Upper lobe of left lung (tissue), 6 donors: ENCODE data around the gene TMC6. TPM values are rescaled to one million over a fixed set of nuclear protein-coding genes. Genes with fewer than 3 reads are reported as not detected.

Experiments
- ATAC-seq, 2 donors: fragments of 200-7000 bp; cut with Tn5 transposase; one replicate each; pipeline ENCODE4 v1.9.1; 2022; ENCODE audit warnings: mild to moderate bottlenecking in 2 of 2, moderate library complexity in 2 of 2; ENCODE audit not compliant: low FRiP score in 2 of 2
- DNase-seq, 2 donors: peaks; one replicate each; pipeline ENCODE4 v3.0.0-alpha.2; 2019 to 2020
- H3K27ac ChIP-seq, 4 donors: fragments of 200-600 bp; sonication (generic); one replicate each; pipeline ENCODE4 v1.5.1; 2016 to 2019
- H3K27me3 ChIP-seq, 4 donors: fragments of 200-600 bp; sonication (generic); one replicate each; pipeline ENCODE4 v1.5.1; 2017 to 2019
- H3K36me3 ChIP-seq, 4 donors: fragments of 200-600 bp; sonication (generic); one replicate each; pipeline ENCODE4 v1.5.1; 2016 to 2019
- H3K4me1 ChIP-seq, 4 donors: fragments of 200-600 bp; sonication (generic); one replicate each; pipeline ENCODE4 v1.5.1; 2018 to 2019
- H3K4me3 ChIP-seq, 4 donors: fragments of 200-600 bp; sonication (generic); one replicate each; pipeline ENCODE4 v1.5.1; 2017 to 2019; ENCODE audit warnings: mild to moderate bottlenecking in 2 of 4, moderate library complexity in 1 of 4
- H3K9me3 ChIP-seq, 4 donors: fragments of 200-600 bp; sonication (generic); one replicate each; pipeline ENCODE4 v1.5.1; 2018 to 2019
- EP300 ChIP-seq, 4 donors: sonication (generic); formaldehyde crosslinking; IDR thresholded peaks; one replicate each; pipeline ENCODE4 v1.5.1; 2017; ENCODE audit warnings: antibody characterized with exemption in 4 of 4, control low read depth in 2 of 4
- POLR2A ChIP-seq, 4 donors: fragments of 450-650 bp; IDR thresholded peaks; one replicate each; pipeline ENCODE4 v1.5.1; 2016 to 2017; ENCODE audit warnings: antibody characterized with exemption in 4 of 4, mild to moderate bottlenecking in 2 of 4
- POLR2AphosphoS5 ChIP-seq, 2 donors: sonication (generic); formaldehyde crosslinking; IDR thresholded peaks; one replicate each; pipeline ENCODE4 v1.5.1; 2017; ENCODE audit warnings: antibody characterized with exemption in 2 of 2
- WGBS, 2 donors: methylation state at CpG; one replicate each; pipeline ENCODE4 v1.1.5; 2017 to 2018; 5-methylcytosine and 5-hydroxymethylcytosine counted together
- total RNA-seq, 6 donors: library from RNA; depleted of rRNA in 4 of 6; stranded (reverse); fragments of >200 nt in 4 of 6; gene quantifications; one replicate each; pipeline versions ENCODE4 v1.1.0 to v1.2.1, GENCODE V29; 2016 to 2021
- TF ChIP-seq, protein P1 (sequence below), 6 experiments: fragments of 450-650 bp in 4 of 6; fragments of 200-600 bp in 2 of 6; sonication (generic) in 2 of 6; IDR thresholded peaks; one replicate each; pipeline ENCODE4 v1.5.1; 2016 to 2019; ENCODE audit warnings: antibody characterized with exemption in 6 of 6
- donor health status: DM: no; HTN: no; CAD: no; lungs with moderate emphysema.
- donor health status: DM: no; HTN: yes; CAD: no; lungs with severe emphysema.

TMC6 gene
- total RNA-seq, 6 donors from 2014 or later = 51.4 to 216 (median 195) TPM

DNA sequence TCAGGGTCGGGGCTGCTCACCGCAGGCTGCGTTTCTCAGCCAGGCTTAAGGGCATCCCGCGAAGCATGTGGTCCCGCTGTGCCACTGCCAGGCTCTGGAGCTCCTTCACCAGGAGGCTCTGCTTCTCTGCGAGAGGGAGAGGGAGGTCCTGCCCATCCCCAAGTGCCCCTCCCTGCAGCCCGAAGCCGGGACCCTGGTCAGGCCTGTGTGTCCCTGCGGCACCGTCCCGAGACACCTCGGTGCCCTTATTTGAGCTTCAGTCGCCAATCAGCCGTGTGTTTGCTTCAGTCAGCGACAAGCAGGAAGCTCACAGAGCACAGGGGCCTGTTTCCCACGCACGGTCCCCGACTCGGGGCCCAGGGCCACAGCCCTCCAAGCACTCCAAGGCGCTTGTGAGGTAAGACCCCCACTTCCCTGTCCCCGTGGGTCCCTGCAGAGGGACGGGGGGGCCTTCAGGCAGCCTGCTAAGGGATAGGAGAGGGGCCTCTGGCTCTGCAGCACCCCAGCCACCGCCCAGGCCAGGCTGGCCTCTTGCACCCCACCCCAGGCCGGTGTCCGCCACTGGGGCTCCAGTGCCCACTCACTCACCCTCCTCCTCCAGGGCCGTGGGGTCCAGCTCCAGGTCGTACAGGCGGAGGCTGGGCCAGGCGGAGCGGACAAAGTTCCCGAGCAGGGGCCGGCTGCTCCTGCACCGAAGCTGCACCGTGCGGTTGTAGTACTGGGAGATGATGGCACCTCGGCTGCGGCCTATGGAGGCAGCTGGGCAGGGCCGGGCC, 3.2 kb downstream of the TMC6 start:
- Histone ChIP-seq H3K36me3 (peaks cover 17 to 59% (median 54%) of the 10 kb centered on the region in 4 donors), H3K4me1 (peaks cover 42 to 75% (median 64%) of the 10 kb centered on the region in 4 donors), H3K9me3 (no peaks in the 10 kb centered on the region), H3K4me3 (peak overlapping the region in 1 of 4 donors; percentile 5), H3K27me3 (no peaks in the 10 kb centered on the region), H3K27ac (peak overlapping the region; percentile 88 to 96 (median 90))
- DNase-seq (peak in 1 of 2 donors; percentile 73), ATAC-seq (no peak)
- TF ChIP-seq, protein P1, sequence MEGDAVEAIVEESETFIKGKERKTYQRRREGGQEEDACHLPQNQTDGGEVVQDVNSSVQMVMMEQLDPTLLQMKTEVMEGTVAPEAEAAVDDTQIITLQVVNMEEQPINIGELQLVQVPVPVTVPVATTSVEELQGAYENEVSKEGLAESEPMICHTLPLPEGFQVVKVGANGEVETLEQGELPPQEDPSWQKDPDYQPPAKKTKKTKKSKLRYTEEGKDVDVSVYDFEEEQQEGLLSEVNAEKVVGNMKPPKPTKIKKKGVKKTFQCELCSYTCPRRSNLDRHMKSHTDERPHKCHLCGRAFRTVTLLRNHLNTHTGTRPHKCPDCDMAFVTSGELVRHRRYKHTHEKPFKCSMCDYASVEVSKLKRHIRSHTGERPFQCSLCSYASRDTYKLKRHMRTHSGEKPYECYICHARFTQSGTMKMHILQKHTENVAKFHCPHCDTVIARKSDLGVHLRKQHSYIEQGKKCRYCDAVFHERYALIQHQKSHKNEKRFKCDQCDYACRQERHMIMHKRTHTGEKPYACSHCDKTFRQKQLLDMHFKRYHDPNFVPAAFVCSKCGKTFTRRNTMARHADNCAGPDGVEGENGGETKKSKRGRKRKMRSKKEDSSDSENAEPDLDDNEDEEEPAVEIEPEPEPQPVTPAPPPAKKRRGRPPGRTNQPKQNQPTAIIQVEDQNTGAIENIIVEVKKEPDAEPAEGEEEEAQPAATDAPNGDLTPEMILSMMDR (IDR thresholded peaks at IDR 0.05) = no peak
- TF ChIP-seq EP300 (IDR thresholded peaks at IDR 0.05) (no peak), POLR2A (IDR thresholded peaks at IDR 0.05) (no peak), POLR2AphosphoS5 (IDR thresholded peaks at IDR 0.05) (no peak)
- WGBS, 2 donors = 74 to 87% methylated on average over 3 to 30 of the region's 39 CpGs

DNA sequence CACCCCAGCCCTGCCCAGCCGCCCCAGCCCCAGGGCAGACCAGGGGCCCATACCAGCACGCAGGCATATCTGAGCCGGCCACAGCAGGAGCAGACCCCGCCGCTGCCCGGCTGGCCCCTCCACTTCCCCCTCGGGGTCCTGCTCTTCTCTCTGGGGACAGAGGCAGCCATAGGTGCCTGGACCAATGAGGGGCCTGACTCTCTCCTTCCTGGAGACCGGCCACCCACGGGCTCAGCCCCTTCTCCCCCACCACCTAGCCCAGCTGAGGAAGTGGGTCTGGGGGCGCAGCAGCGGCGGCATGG, 3.8 kb downstream of the TMC6 start:
- Histone ChIP-seq H3K4me3 (no peak overlapping the region), H3K4me1 (peaks cover 37 to 70% (median 59%) of the 10 kb centered on the region in 4 donors), H3K9me3 (no peaks in the 10 kb centered on the region), H3K27me3 (no peaks in the 10 kb centered on the region), H3K36me3 (peaks cover 17 to 61% (median 56%) of the 10 kb centered on the region in 4 donors), H3K27ac (peak overlapping the region in 3 of 4 donors; percentile 60 to 88 (median 88))
- TF ChIP-seq POLR2A (IDR thresholded peaks at IDR 0.05) = no peak
- TF ChIP-seq, protein P1 (IDR thresholded peaks at IDR 0.05) = no peak
- no peak for TF ChIP-seq POLR2AphosphoS5 (IDR thresholded peaks at IDR 0.05)
- no peak for TF ChIP-seq EP300 (IDR thresholded peaks at IDR 0.05)
- ATAC-seq = no peak
- WGBS, 2 donors = 64% methylated on average over 11 of the region's 12 CpGs; no CpG with 5 or more reads in 1 of the 2 donors
- DNase-seq = no peak

DNA sequence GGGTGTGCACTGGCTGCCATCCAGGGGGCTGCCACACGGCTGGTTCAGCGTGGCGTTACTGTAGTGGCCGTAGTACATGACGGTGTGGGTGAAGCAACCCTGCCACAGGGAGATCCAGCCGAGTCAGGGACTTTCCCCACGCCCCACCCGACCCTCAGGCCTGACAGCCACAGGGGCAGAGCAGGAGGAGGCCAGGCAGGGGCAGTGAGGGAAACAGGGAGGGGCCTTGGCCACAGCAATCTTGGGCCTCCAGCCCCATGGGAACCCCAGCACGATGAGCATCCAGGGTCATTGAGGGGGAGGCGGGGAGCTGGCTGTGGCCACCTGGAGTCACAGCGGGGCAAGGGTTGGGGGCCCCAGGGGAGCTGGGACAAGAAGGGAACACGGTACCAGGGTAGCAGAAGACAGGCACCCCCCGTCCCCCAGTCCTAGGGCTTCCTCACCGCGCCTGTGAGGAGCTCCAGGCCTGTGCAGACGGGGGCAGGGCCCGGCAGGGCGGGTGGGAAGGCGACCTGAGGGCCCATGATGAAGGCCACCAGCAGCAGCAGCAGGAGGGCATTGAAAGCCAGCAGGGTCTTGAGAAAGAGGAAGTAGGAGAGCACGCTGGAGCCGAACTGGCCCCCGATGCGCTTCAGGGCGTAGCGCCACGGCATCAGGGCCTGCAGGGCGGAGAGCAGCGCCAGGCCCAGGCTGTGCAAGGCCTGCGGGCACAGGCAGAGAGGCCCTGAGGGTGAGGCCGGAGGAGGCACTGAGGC, 4.3 kb downstream of the TMC6 start:
- ATAC-seq (peak in 1 of 2 donors; percentile 5), DNase-seq (peak; percentile 40 to 86)
- Histone ChIP-seq H3K9me3 (no peaks in the 10 kb centered on the region), H3K4me1 (peaks cover 32 to 64% (median 54%) of the 10 kb centered on the region in 4 donors), H3K27ac (peak overlapping the region in 3 of 4 donors; percentile 60 to 88 (median 88)), H3K27me3 (no peaks in the 10 kb centered on the region), H3K4me3 (no peak overlapping the region), H3K36me3 (peaks cover 17 to 61% (median 57%) of the 10 kb centered on the region in 4 donors)
- no peak for TF ChIP-seq EP300 (IDR thresholded peaks at IDR 0.05)
- TF ChIP-seq POLR2A (IDR thresholded peaks at IDR 0.05) = no peak
- TF ChIP-seq, protein P1 (IDR thresholded peaks at IDR 0.05) = no peak
- no peak for TF ChIP-seq POLR2AphosphoS5 (IDR thresholded peaks at IDR 0.05)
- 72 to 73% methylated on average over 14 to 28 of the region's 30 CpGs for WGBS, 2 donors

- 96 to 99% methylated on average over 5 of the region's 5 CpGs for WGBS, 2 donors
- TF ChIP-seq POLR2A (IDR thresholded peaks at IDR 0.05) (no peak), EP300 (IDR thresholded peaks at IDR 0.05) (no peak), POLR2AphosphoS5 (IDR thresholded peaks at IDR 0.05) (no peak)
- TF ChIP-seq, protein P1 (IDR thresholded peaks at IDR 0.05) = no peak
- Histone ChIP-seq H3K27ac (peak overlapping the region in 1 of 4 donors; percentile 60), H3K4me1 (peaks cover 26 to 59% (median 46%) of the 10 kb centered on the region in 4 donors), H3K36me3 (peaks cover 17 to 69% (median 64%) of the 10 kb centered on the region in 4 donors), H3K27me3 (no peaks in the 10 kb centered on the region), H3K4me3 (no peak overlapping the region), H3K9me3 (no peaks in the 10 kb centered on the region)
- no peak for DNase-seq
- ATAC-seq = no peak
These were observed 5.2 kb downstream of the TMC6 start for GRCh38 chr17:78123258-78123929.
